ENCODE measurements around the gene ZMYM4.

GRCh38 chr1:35451125-35451528 is 182.6 kb downstream of the ZMYM4 start:
- TF ChIP-seq POLR2AphosphoS5 (IDR thresholded peaks at IDR 0.05; ENCODE audit: low read depth) (no peak), CTCF (IDR thresholded peaks at IDR 0.05; ENCODE audit: insufficient read depth, low read length) (peak; percentile 93), GABPA (IDR thresholded peaks at IDR 0.05; ENCODE audit: low read depth) (no peak)
